ENCODE measurements around the gene ADAMTS3.
"Not testable (repeated sequence)": the region's sequence is repeated elsewhere in the genome, so short reads cannot be mapped to it uniquely, and the experiment has no call there.

Gene ADAMTS3

GRCh38 chr4:72546456-72546855 lies 22.6 kb downstream of the ADAMTS3 start:
- DNase-seq: no peak

GRCh38 chr4:72540694-72541093 lies 28.3 kb downstream of the ADAMTS3 start:
- not testable (repeated sequence) for DNase-seq

GRCh38 chr4:72538006-72538405 lies 31.0 kb downstream of the ADAMTS3 start:
- no peak for DNase-seq

GRCh38 chr4:72536443-72536842 lies 32.6 kb downstream of the ADAMTS3 start:
- DNase-seq: no peak

- DNase-seq: no peak
These were observed 37.2 kb downstream of the ADAMTS3 start for GRCh38 chr4:72531768-72532290.

GRCh38 chr4:72531322-72531721 lies 37.7 kb downstream of the ADAMTS3 start:
- no peak for DNase-seq

- DNase-seq: no peak
These were observed 39.7 kb downstream of the ADAMTS3 start for GRCh38 chr4:72529148-72529822.

GRCh38 chr4:72527038-72527646 lies 41.9 kb downstream of the ADAMTS3 start:
- no peak for DNase-seq

GRCh38 chr4:72525938-72526337 lies 43.1 kb downstream of the ADAMTS3 start:
- no peak for DNase-seq

- DNase-seq: no peak
These were observed 46.6 kb downstream of the ADAMTS3 start for GRCh38 chr4:72522440-72522839.

GRCh38 chr4:72513227-72513626 lies 55.8 kb downstream of the ADAMTS3 start:
- DNase-seq: no peak

- no peak for DNase-seq
These were observed 61.1 kb downstream of the ADAMTS3 start for GRCh38 chr4:72507860-72508419.

- DNase-seq: no peak
These were observed 61.9 kb downstream of the ADAMTS3 start for GRCh38 chr4:72507167-72507566.

GRCh38 chr4:72505314-72505744 lies 63.7 kb downstream of the ADAMTS3 start:
- DNase-seq: peak; percentile 18

- no peak for DNase-seq
These were observed 68.8 kb downstream of the ADAMTS3 start for GRCh38 chr4:72500214-72500613.

GRCh38 chr4:72496119-72496518 lies 72.9 kb downstream of the ADAMTS3 start:
- no peak for DNase-seq

GRCh38 chr4:72494156-72494555 lies 74.9 kb downstream of the ADAMTS3 start:
- DNase-seq: no peak

- DNase-seq: no peak
These were observed 79.8 kb downstream of the ADAMTS3 start for GRCh38 chr4:72489267-72489666.

- DNase-seq: no peak
These were observed 82.0 kb downstream of the ADAMTS3 start for GRCh38 chr4:72486991-72487390.

GRCh38 chr4:72484981-72485380 lies 84.0 kb downstream of the ADAMTS3 start:
- no peak for DNase-seq

- DNase-seq: no peak
These were observed 95.6 kb downstream of the ADAMTS3 start for GRCh38 chr4:72473434-72473900.

- DNase-seq: no peak
These were observed 97.2 kb downstream of the ADAMTS3 start for GRCh38 chr4:72471816-72472215.

- no peak for DNase-seq
These were observed 100.0 kb downstream of the ADAMTS3 start for GRCh38 chr4:72468904-72469502.

GRCh38 chr4:72467633-72468032 lies 101.4 kb downstream of the ADAMTS3 start:
- DNase-seq: no peak

All from DMS153 (cell line).